ENCODE measurements around the gene PARL. TPM values are rescaled to one million over a fixed set of nuclear protein-coding genes. Genes with fewer than 3 reads are reported as not detected.

The PARL gene
- total RNA-seq, 2 donors from 2014 or later = 36.4 to 44.5 TPM

DNA sequence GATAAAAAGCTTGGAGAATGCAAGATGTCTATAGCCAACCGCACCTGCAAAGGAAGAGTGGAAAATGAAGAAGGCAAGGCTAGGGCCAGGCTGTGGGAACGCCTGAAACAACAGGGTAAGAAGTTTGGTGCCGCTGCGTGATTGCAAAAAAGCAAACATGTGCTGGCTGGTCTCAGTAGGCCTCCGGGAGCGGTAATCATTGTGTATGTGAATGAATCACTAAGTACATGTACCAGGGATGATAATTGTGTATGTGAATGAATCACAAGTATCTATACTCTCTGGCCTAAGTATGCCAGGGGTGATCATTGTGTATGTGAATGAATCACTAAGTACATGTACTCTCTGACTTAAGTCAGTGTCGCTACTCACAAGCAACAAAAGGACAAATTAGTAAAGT lies 40.3 kb upstream of the PARL start:
- Histone ChIP-seq H3K27ac (no peak overlapping the region), H3K9me3 (no peaks in the 10 kb centered on the region), H3K4me3 (no peak overlapping the region), H3K27me3 (replicated peaks; ENCODE audit: insufficient read depth) (no peaks in the 10 kb centered on the region), H3K36me3 (peaks cover 43% of the 10 kb centered on the region), H3K4me1 (ENCODE audit: control insufficient read depth in 1 of 2, low read depth in 2 of 2) (no peaks in the 10 kb centered on the region)
- TF ChIP-seq, protein P1, sequence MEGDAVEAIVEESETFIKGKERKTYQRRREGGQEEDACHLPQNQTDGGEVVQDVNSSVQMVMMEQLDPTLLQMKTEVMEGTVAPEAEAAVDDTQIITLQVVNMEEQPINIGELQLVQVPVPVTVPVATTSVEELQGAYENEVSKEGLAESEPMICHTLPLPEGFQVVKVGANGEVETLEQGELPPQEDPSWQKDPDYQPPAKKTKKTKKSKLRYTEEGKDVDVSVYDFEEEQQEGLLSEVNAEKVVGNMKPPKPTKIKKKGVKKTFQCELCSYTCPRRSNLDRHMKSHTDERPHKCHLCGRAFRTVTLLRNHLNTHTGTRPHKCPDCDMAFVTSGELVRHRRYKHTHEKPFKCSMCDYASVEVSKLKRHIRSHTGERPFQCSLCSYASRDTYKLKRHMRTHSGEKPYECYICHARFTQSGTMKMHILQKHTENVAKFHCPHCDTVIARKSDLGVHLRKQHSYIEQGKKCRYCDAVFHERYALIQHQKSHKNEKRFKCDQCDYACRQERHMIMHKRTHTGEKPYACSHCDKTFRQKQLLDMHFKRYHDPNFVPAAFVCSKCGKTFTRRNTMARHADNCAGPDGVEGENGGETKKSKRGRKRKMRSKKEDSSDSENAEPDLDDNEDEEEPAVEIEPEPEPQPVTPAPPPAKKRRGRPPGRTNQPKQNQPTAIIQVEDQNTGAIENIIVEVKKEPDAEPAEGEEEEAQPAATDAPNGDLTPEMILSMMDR (IDR thresholded peaks at IDR 0.05) = no peak
- ATAC-seq (ENCODE audit: insufficient number of reproducible peaks, low FRiP score, low read depth) (no peak), DNase-seq (ENCODE audit: low spot score) (no peak)

DNA sequence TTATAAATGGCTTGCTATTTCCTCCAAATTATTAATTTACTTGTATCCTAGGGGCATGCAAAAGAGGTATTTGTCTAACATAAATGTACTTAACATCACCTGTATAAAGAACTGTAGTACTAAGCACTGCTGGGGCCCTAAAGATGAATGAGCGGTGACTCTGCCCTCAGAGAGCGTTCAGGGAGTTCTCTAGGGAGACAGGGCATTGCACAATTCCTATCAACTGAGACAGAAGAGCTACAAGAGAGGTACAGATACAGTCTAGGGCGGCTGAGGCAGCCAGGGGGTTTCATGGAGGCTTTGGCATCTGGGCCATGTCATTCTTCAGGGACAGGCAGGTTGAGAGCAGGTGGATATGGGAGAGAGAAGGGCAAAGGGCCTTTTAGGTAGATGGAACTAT lies 39.9 kb upstream of the PARL start:
- DNase-seq (ENCODE audit: low spot score) = no peak
- H3K36me3 ChIP-seq = peaks cover 43% of the 10 kb centered on the region

DNA sequence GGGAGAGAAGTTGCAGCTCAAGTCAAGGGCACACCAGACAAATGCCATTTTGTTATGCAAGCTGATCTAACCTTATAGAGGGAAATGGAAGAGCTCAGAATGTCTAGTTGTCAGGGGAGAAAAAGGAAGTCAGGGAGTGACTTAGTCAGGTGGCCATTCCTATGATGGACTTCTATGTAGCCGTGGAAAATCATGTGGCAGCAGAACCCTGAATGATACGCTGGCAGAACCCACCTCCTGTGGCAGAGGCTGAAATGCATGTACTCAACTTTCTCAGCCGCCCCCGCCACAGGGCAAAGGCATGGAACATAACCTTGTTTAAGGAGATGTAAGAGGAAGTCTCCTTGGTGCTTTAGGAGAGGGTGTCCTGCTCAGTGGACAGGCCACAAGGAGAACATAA lies 37.7 kb upstream of the PARL start:
- no peak for DNase-seq (ENCODE audit: low spot score)
- H3K36me3 ChIP-seq = peaks cover 37% of the 10 kb centered on the region
- TF ChIP-seq, protein P1 (IDR thresholded peaks at IDR 0.05) = no peak

More for the DNA sequence above, 39.9 kb upstream of the PARL start:
- no peak overlapping the region for H3K27ac ChIP-seq
- no peak overlapping the region for H3K4me3 ChIP-seq
- no peaks in the 10 kb centered on the region for H3K9me3 ChIP-seq
- no peaks in the 10 kb centered on the region for H3K4me1 ChIP-seq (ENCODE audit: control insufficient read depth in 1 of 2, low read depth in 2 of 2)
- TF ChIP-seq, protein P1 (IDR thresholded peaks at IDR 0.05) = no peak
- ATAC-seq (ENCODE audit: insufficient number of reproducible peaks, low FRiP score, low read depth) = no peak
- no peaks in the 10 kb centered on the region for H3K27me3 ChIP-seq (replicated peaks; ENCODE audit: insufficient read depth)

DNA sequence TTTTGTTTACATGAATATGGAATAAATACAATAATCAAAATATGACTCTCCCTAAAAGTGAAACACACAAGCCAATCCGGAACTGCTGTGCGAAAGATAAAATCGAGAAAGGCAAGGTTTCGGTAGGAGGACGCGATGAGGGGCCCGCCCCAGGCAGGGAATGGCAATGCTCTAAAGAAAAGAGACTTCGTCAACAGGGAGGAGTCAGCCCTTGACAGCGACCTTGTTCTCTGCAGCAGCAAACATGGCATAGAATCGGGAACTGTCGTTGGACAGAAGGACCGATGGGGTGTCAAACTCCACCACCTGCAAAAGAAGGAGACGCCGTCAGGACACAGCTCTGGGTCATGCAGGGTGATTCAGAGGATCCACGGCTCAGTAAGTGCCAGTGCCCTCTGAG lies 36.4 kb upstream of the PARL start:
- no peak overlapping the region for H3K27ac ChIP-seq
- DNase-seq (ENCODE audit: low spot score) (no peak), ATAC-seq (ENCODE audit: insufficient number of reproducible peaks, low FRiP score, low read depth) (no peak)
- H3K36me3 ChIP-seq = peaks cover 32% of the 10 kb centered on the region
- TF ChIP-seq, protein P1 (IDR thresholded peaks at IDR 0.05) = no peak
- H3K9me3 ChIP-seq = no peaks in the 10 kb centered on the region
- H3K4me1 ChIP-seq (ENCODE audit: control insufficient read depth in 1 of 2, low read depth in 2 of 2) = no peaks in the 10 kb centered on the region
- H3K4me3 ChIP-seq = no peak overlapping the region
- no peaks in the 10 kb centered on the region for H3K27me3 ChIP-seq (replicated peaks; ENCODE audit: insufficient read depth)

More for the DNA sequence above, 37.7 kb upstream of the PARL start:
- Histone ChIP-seq H3K27me3 (replicated peaks; ENCODE audit: insufficient read depth) (no peaks in the 10 kb centered on the region), H3K9me3 (no peaks in the 10 kb centered on the region), H3K27ac (no peak overlapping the region), H3K4me1 (ENCODE audit: control insufficient read depth in 1 of 2, low read depth in 2 of 2) (no peaks in the 10 kb centered on the region), H3K4me3 (no peak overlapping the region)
- no peak for ATAC-seq (ENCODE audit: insufficient number of reproducible peaks, low FRiP score, low read depth)

GRCh38 chr3:183920416-183920815 lies 35.7 kb upstream of the PARL start:
- no peaks in the 10 kb centered on the region for H3K4me1 ChIP-seq (ENCODE audit: control insufficient read depth in 1 of 2, low read depth in 2 of 2)
- no peak overlapping the region for H3K27ac ChIP-seq
- ATAC-seq (ENCODE audit: insufficient number of reproducible peaks, low FRiP score, low read depth) = no peak
- H3K4me3 ChIP-seq = no peak overlapping the region
- peaks cover 31% of the 10 kb centered on the region for H3K36me3 ChIP-seq
- H3K9me3 ChIP-seq = no peaks in the 10 kb centered on the region
- TF ChIP-seq, protein P1 (IDR thresholded peaks at IDR 0.05) = no peak
- H3K27me3 ChIP-seq (replicated peaks; ENCODE audit: insufficient read depth) = no peaks in the 10 kb centered on the region
- DNase-seq (ENCODE audit: low spot score) = no peak
